Fibroblast of lung (primary cell): Measurements from ENCODE around the gene SOX12. TPM values are rescaled to one million over a fixed set of nuclear protein-coding genes. Genes with fewer than 3 reads are reported as not detected.
A peak's percentile ranks its signal among the peaks of the same experiment; 100 is the strongest.

Source experiments
- DNase-seq, 2 donors: peaks; one replicate each; pipeline versions ENCODE4 v3.0.0 to v3.0.0-alpha.2; 2010; ENCODE audit warnings: low read depth in 2 of 2
- H2AFZ ChIP-seq: 2 replicates; pipeline ENCODE4 v1.5.1; 2012; ENCODE audit warnings: low read length, control low read depth, inconsistent platforms
- H3K27ac ChIP-seq: 2 replicates; pipeline ENCODE4 v1.5.1; 2011; ENCODE audit warnings: low read length, control low read depth; ENCODE audit not compliant: insufficient read depth
- H3K27me3 ChIP-seq: 2 replicates; pipeline ENCODE4 v1.5.1; 2011; ENCODE audit warnings: mild to moderate bottlenecking, low read length; ENCODE audit not compliant: control insufficient read depth, insufficient read depth
- H3K36me3 ChIP-seq: 2 replicates; pipeline ENCODE4 v1.5.1; 2011; ENCODE audit warnings: low read length; ENCODE audit not compliant: control insufficient read depth, insufficient read depth
- H3K4me1 ChIP-seq: 2 replicates; pipeline ENCODE4 v1.5.1; 2011; ENCODE audit warnings: low read length; ENCODE audit not compliant: control insufficient read depth, insufficient read depth; ENCODE audit errors: extremely low read depth
- H3K4me2 ChIP-seq: 2 replicates; pipeline ENCODE4 v1.5.1; 2011; ENCODE audit warnings: low read length, control low read depth; ENCODE audit not compliant: insufficient read depth; ENCODE audit errors: extremely low read depth
- H3K4me3 ChIP-seq, 4 experiments: fragments of 200-600 bp in 1 of 4; sonication (generic) in 1 of 4; replicated peaks in 1 of 4; 2 replicates each; pipeline ENCODE4 v1.5.1; 2011 to 2016; ENCODE audit warnings: low read length in 4 of 4, low read depth in 3 of 4, mild to moderate bottlenecking in 3 of 4, control low read depth in 2 of 4, inconsistent platforms in 1 of 4, mixed read lengths in 1 of 4; ENCODE audit not compliant: insufficient read depth in 1 of 4; ENCODE audit errors: control extremely low read depth in 1 of 4
- H3K79me2 ChIP-seq: 2 replicates; pipeline ENCODE4 v1.5.1; 2012; ENCODE audit warnings: mild to moderate bottlenecking, low read length, inconsistent platforms; ENCODE audit not compliant: control insufficient read depth, insufficient read depth
- H3K9ac ChIP-seq: 2 replicates; pipeline ENCODE4 v1.5.1; 2011; ENCODE audit warnings: mild to moderate bottlenecking, low read length, control low read depth; ENCODE audit not compliant: insufficient read depth
- H3K9me3 ChIP-seq: 2 replicates; pipeline ENCODE4 v1.5.1; 2012; ENCODE audit warnings: low read depth, low read length; ENCODE audit not compliant: control insufficient read depth, insufficient read depth
- H4K20me1 ChIP-seq: 2 replicates; pipeline ENCODE4 v1.5.1; 2011; ENCODE audit warnings: low read length; ENCODE audit not compliant: control insufficient read depth, insufficient read depth; ENCODE audit errors: extremely low read depth
- EZH2 ChIP-seq: IDR thresholded peaks from 2 replicates; pipeline ENCODE4 v1.5.1; 2012; ENCODE audit warnings: low read length, control low read depth, mild to moderate bottlenecking; ENCODE audit errors: missing control alignments
- polyA plus RNA-seq, 2 donors: library from polyadenylated mRNA; depleted of rRNA in 1 of 2; stranded (reverse) in 1 of 2; unstranded in 1 of 2; fragments of >200 nt; gene quantifications; 2 replicates each; pipeline ENCODE4 v1.2.1, GENCODE V29; 2011 to 2012; ENCODE audit warnings: missing spikeins in 1 of 2
- total RNA-seq: library from RNA; depleted of rRNA; stranded (reverse); fragments of >200 nt; gene quantifications from 2 replicates; pipeline ENCODE4 v1.2.1, GENCODE V29; 2014
- TF ChIP-seq, protein P1 (sequence below), 2 donors: IDR thresholded peaks in 1 of 2; conservative IDR thresholded peaks in 1 of 2; 1 replicate in 1 of 2; 2 replicates in 1 of 2; pipeline ENCODE4 v1.5.1; 2011 to 2012; ENCODE audit warnings: low read length in 2 of 2, control low read depth in 1 of 2, inconsistent platforms in 1 of 2, low read depth in 1 of 2, mild to moderate bottlenecking in 1 of 2

SOX12 gene
- total and polyA plus RNA-seq, 2 donors (not counting 1 experiment from before 2014, with no cell fraction given): 4.0 to 7.3 TPM

- no peaks in the 10 kb centered on the region for H3K9me3 ChIP-seq
- H4K20me1 ChIP-seq: no peaks in the 10 kb centered on the region
- no peaks in the 10 kb centered on the region for H3K36me3 ChIP-seq
- no peak overlapping the region for H2AFZ ChIP-seq
- H3K4me3 ChIP-seq: peak overlapping the region; percentile 77 to 94 (median 89)
- H3K79me2 ChIP-seq: peaks cover 38% of the 10 kb centered on the region
- no peak for DNase-seq
- TF ChIP-seq EZH2: no peak
- TF ChIP-seq, protein P1, sequence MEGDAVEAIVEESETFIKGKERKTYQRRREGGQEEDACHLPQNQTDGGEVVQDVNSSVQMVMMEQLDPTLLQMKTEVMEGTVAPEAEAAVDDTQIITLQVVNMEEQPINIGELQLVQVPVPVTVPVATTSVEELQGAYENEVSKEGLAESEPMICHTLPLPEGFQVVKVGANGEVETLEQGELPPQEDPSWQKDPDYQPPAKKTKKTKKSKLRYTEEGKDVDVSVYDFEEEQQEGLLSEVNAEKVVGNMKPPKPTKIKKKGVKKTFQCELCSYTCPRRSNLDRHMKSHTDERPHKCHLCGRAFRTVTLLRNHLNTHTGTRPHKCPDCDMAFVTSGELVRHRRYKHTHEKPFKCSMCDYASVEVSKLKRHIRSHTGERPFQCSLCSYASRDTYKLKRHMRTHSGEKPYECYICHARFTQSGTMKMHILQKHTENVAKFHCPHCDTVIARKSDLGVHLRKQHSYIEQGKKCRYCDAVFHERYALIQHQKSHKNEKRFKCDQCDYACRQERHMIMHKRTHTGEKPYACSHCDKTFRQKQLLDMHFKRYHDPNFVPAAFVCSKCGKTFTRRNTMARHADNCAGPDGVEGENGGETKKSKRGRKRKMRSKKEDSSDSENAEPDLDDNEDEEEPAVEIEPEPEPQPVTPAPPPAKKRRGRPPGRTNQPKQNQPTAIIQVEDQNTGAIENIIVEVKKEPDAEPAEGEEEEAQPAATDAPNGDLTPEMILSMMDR (conservative IDR thresholded peaks at IDR 0.05 in 1 of 2, IDR thresholded peaks at IDR 0.05 in 1 of 2; ENCODE audit: low read depth in 1 of 2, low read length in 2 of 2): no peak
- peak overlapping the region; percentile 90 for H3K27ac ChIP-seq
- H3K27me3 ChIP-seq: no peaks in the 10 kb centered on the region
- peaks cover 8% of the 10 kb centered on the region for H3K4me1 ChIP-seq
- H3K9ac ChIP-seq: peak overlapping the region; percentile 94
- peak overlapping the region; percentile 88 for H3K4me2 ChIP-seq
Observed at GRCh38 chr20:298776-299391, 26.5 kb upstream of the SOX12 start.

DNA sequence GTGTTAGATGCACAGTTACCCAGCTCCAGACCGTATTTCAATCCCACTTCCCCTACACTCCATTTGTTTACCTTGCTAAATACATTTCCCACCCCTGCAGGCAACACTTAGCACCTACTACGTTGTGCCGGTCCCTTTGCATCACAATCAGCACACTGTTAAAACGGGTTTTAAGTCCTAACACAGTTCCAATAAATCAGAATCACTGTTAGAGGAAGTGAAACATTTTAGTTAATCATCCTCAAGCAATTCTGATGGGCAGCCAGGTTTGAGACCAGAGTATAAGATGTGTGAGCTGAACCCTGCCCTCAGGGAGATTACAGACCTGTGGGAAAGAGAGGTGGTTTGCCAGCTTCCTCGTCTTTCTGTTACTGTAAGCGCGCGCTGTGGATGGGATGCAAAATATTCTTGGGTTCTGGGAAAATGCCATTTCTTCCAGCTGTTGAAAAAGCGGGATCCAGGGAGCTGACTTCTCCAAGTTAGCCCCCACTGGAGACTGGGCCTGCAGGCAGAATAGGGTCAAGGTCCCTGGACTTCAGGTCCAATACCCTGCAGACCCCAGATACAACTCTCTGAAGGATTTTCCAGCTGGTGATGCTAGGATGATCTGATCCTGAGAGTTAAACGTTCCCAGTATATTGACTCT, 24.9 kb upstream of the SOX12 start:
- H3K4me3 ChIP-seq: peak overlapping the region; percentile 38 to 91 (median 82)
- no peak overlapping the region for H3K9ac ChIP-seq
- H3K79me2 ChIP-seq: peaks cover 38% of the 10 kb centered on the region

More for the DNA sequence above, 24.9 kb upstream of the SOX12 start:
- Histone ChIP-seq H2AFZ (no peak overlapping the region), H3K4me1 (peaks cover 8% of the 10 kb centered on the region), H3K9me3 (no peaks in the 10 kb centered on the region), H3K36me3 (no peaks in the 10 kb centered on the region), H4K20me1 (no peaks in the 10 kb centered on the region), H3K27me3 (no peaks in the 10 kb centered on the region), H3K27ac (no peak overlapping the region), H3K4me2 (peak overlapping the region; percentile 61)
- TF ChIP-seq, protein P1 (conservative IDR thresholded peaks at IDR 0.05 in 1 of 2, IDR thresholded peaks at IDR 0.05 in 1 of 2; ENCODE audit: low read depth in 1 of 2, low read length in 2 of 2): no peak
- no peak for TF ChIP-seq EZH2
- peak in 1 of 2 donors; percentile 23 for DNase-seq
